Measurements from ENCODE around the gene STPG3.

STPG3 gene

DNA sequence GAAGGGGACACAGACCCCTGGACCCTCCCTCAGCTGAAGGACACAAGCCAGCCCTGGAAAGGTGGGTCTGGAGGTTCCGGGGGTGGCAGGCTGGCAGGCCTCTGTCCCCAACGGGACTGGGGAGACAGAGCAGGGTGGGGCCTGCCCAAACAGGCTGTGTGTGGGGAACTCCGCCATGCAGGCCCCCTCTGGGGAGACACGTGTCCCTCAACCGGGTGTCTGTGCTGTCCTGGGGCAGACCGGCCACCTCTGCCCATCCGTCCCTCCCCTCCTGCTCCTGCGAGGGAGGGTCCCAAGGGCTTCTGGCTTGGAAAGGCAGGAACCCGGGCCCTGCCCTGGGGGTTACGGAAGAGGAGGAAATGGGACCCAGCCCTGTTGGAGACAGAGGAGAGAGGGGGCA is 19.0 kb upstream of the STPG3 start:
- TF ChIP-seq, protein P1, sequence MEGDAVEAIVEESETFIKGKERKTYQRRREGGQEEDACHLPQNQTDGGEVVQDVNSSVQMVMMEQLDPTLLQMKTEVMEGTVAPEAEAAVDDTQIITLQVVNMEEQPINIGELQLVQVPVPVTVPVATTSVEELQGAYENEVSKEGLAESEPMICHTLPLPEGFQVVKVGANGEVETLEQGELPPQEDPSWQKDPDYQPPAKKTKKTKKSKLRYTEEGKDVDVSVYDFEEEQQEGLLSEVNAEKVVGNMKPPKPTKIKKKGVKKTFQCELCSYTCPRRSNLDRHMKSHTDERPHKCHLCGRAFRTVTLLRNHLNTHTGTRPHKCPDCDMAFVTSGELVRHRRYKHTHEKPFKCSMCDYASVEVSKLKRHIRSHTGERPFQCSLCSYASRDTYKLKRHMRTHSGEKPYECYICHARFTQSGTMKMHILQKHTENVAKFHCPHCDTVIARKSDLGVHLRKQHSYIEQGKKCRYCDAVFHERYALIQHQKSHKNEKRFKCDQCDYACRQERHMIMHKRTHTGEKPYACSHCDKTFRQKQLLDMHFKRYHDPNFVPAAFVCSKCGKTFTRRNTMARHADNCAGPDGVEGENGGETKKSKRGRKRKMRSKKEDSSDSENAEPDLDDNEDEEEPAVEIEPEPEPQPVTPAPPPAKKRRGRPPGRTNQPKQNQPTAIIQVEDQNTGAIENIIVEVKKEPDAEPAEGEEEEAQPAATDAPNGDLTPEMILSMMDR (conservative IDR thresholded peaks at IDR 0.05; ENCODE audit: low read length), result no peak
- DNase-seq (ENCODE audit: low read depth), result no peak
- no peak overlapping the region for H3K4me3 ChIP-seq (ENCODE audit: low read length)

DNA sequence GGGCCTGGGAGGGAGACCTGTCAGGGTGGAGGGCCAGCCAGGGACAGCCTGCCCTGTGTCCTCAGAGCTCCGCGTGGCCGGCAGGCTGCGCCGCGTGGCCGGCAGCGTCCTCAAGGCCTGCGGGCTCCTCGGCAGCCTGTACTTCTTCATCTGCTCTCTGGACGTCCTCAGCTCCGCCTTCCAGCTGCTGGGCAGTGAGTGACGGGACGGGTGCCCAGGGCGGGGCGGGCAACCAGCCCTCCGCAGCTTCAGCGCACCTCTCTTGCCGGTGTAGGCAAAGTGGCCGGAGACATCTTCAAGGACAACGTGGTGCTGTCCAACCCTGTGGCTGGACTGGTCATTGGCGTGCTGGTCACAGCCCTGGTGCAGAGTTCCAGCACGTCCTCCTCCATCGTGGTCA is 18.6 kb upstream of the STPG3 start:
- H3K4me3 ChIP-seq (ENCODE audit: low read length), result no peak overlapping the region
- no peak for DNase-seq (ENCODE audit: low read depth)
- TF ChIP-seq, protein P1 (conservative IDR thresholded peaks at IDR 0.05; ENCODE audit: low read length), result no peak

DNA sequence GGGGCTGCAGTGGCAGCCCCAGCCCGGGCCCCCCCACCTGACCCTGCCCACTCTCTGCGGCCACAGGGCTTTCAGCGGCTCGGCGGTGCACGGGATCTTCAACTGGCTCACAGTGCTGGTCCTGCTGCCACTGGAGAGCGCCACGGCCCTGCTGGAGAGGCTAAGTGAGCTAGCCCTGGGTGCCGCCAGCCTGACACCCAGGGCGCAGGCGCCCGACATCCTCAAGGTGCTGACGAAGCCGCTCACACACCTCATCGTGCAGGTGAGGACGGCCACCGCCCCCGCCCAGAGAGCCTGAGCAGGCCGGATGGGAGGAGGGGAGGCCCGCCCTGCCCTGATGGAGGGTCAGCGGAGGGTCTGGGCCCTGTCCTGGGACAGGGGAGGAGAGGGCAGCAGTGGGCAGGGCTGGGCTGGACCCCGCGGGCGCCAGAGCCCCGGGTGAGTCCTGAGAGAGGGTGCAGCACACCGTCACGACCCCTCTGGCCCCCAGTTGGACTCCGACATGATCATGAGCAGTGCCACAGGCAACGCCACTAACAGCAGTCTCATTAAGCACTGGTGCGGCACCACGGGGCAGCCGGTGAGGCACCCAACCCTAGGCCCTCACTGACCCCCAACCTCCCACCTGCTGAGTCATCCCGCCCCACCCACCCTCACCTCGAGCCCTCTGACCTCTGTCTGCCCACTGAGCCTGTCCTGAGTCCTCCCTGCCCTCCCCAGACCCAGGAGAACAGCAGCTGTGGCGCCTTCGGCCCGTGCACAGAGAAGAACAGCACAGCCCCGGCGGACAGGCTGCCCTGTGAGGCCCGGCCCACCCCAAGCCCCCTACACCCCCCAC is 17.7 kb upstream of the STPG3 start:
- TF ChIP-seq, protein P1 (conservative IDR thresholded peaks at IDR 0.05; ENCODE audit: low read length), result no peak
- DNase-seq (ENCODE audit: low read depth), result no peak
- H3K4me3 ChIP-seq (ENCODE audit: low read length), result no peak overlapping the region

DNA sequence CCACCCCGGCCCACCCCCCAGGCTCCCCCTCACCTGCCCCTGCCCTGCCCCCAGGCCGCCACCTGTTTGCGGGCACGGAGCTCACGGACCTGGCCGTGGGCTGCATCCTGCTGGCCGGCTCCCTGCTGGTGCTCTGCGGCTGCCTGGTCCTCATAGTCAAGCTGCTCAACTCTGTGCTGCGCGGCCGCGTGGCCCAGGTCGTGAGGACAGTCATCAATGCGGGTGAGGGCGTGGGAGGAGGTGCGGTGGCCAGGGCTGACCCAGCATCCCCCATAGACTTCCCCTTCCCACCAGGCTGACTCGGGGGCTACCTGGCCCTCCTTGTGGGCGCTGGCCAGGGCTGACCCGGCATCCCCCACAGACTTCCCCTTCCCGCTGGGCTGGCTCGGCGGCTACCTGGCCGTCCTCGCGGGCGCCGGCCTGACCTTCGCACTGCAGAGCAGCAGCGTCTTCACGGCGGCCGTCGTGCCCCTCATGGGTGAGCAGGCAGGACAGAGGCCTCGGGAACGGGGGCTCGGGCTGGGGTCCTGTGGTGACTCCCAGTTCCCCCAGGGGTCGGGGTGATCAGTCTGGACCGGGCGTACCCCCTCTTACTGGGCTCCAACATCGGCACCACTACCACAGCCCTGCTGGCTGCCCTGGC is 16.9 kb upstream of the STPG3 start:
- no peak overlapping the region for H3K4me3 ChIP-seq (ENCODE audit: low read length)
- TF ChIP-seq, protein P1 (conservative IDR thresholded peaks at IDR 0.05; ENCODE audit: low read length), result no peak
- DNase-seq (ENCODE audit: low read depth), result no peak

DNA sequence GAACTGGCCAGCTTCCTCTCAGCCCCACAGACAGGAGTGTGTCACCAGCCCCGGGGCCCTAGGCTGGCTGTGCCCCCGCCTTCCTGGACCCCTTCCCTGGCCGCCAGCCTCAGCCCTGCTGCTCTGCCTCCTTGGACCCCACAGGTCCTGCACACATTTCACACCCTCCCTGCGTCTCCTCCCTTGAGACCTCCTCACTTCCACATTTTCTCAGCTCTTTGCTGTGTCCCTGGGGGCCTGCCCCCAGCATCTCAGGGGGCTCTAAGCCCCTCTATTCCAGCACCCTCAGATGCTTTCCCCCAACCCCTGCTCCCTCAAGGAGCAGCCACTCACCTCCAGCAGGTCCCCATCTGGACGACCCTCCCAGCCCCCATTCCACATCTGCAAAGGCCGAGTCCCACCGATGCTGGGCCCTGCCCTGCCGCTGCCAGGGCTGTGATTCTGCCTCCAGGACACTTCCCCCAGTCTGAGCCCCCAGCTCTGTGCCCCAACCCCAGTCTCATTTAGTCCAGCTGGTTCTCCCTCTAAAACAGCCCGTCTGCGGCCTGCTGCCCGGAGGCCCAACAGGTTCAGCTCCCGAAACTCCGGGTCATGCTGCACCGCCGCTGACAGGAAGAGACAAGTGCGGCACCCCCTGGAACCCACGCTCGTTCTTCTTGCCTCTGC is 16.2 kb upstream of the STPG3 start:
- no peak overlapping the region for H3K4me3 ChIP-seq (ENCODE audit: low read length)
- no peak for DNase-seq (ENCODE audit: low read depth)
- TF ChIP-seq, protein P1 (conservative IDR thresholded peaks at IDR 0.05; ENCODE audit: low read length), result no peak

DNA sequence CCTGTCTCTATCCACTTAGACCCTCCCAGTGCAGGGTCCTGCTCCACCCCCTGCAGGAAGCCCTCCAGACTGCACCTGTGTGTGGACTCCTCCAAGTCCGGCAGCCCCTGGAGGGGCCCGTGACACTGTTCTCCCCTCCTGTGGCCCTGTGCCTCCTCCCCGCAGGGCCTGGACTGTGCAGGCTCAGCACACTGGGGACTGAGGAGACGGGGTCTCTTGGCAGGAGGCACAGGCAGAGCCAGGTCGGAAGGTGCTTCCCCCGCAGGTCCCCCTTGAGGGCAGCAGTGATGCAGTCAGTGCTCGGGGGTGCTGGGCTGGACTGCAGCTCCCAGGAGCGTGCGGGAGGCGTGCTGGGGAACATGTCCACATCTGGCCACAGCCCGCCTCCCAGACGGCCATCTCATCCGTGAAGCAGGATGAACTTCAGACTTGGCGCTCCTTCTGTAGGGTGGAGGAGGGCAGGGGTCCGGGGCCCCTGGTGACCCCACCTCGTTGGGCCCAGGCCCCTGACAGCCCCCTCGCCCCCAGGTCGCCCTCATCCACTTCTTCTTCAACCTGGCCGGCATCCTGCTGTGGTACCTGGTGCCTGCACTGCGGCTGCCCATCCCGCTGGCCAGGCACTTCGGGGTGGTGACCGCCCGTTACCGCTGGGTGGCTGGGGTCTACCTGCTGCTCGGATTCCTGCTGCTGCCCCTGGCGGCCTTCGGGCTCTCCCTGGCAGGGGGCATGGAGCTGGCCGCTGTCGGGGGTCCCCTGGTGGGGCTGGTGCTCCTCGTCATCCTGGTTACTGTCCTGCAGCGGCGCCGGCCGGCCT is 15.5 kb upstream of the STPG3 start:
- no peak for DNase-seq (ENCODE audit: low read depth)
- TF ChIP-seq, protein P1 (conservative IDR thresholded peaks at IDR 0.05; ENCODE audit: low read length), result 0 out of 2 replicates have a peak, but pooled peaks have one; percentile 4
- H3K4me3 ChIP-seq (ENCODE audit: low read length), result no peak overlapping the region

Measured in AG10803 (cell line).